Muscle layer of duodenum (tissue), 2 donors: ENCODE data around the gene PAF1.
A peak's percentile ranks its signal among the peaks of the same experiment; 100 is the strongest.

Experiments used
- H3K27ac ChIP-seq: one replicate; pipeline ENCODE4 v1.7.0; 2013; ENCODE audit warnings: mild to moderate bottlenecking, low read length
- H3K27me3 ChIP-seq: one replicate; pipeline ENCODE4 v1.7.0; 2013; ENCODE audit warnings: low read depth, mild to moderate bottlenecking, control low read depth, low read length
- H3K36me3 ChIP-seq, 2 donors: one replicate each; pipeline ENCODE4 v1.7.0; 2013; ENCODE audit warnings: low read length in 2 of 2, control low read depth in 1 of 2, mild to moderate bottlenecking in 1 of 2; ENCODE audit not compliant: insufficient read depth in 2 of 2, control insufficient read depth in 1 of 2
- H3K4me1 ChIP-seq, 2 donors: one replicate each; pipeline ENCODE4 v1.7.0; 2013; ENCODE audit warnings: low read length in 2 of 2, mild to moderate bottlenecking in 2 of 2, control low read depth in 1 of 2, moderate library complexity in 1 of 2; ENCODE audit not compliant: insufficient read depth in 2 of 2, control insufficient read depth in 1 of 2
- H3K4me3 ChIP-seq, 2 donors: one replicate each; pipeline ENCODE4 v1.7.0; 2013; ENCODE audit warnings: low read length in 2 of 2, low read depth in 1 of 2, mild to moderate bottlenecking in 1 of 2
- H3K9me3 ChIP-seq, 2 donors: one replicate each; pipeline ENCODE4 v1.7.0; 2013; ENCODE audit warnings: low read length in 2 of 2, control low read depth in 1 of 2, mild to moderate bottlenecking in 1 of 2; ENCODE audit not compliant: control insufficient read depth in 1 of 2
- donor health status: healthy.

PAF1 gene

DNA sequence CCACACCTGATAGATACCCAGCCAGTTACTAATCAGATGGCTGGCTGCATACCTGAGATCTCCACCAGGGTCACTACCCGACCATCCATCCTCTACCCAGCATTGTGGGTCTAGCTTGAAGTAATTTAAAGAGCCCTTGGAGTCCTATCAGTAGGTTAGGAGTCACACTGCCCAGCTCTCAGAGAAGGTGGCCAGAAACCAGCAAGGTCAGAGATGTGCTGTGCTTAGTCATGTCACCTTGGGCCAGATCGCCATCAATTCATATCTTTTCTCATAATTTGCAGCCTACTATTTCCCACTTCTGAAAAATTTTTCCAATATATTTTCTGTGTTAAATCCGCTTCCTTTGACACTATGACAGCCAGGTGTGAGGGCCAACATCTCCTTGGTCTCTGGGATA, 34.8 kb downstream of the PAF1 start:
- Histone ChIP-seq H3K9me3 (no peaks in the 10 kb centered on the region), H3K27me3 (no peaks in the 10 kb centered on the region), H3K36me3 (peaks cover 68 to 75% of the 10 kb centered on the region in 2 donors), H3K4me1 (no peaks in the 10 kb centered on the region), H3K4me3 (no peak overlapping the region), H3K27ac (no peak overlapping the region)

GRCh38 chr19:39355253-39355652, 35.7 kb downstream of the PAF1 start:
- Histone ChIP-seq H3K4me1 (no peaks in the 10 kb centered on the region), H3K4me3 (no peak overlapping the region), H3K27me3 (no peaks in the 10 kb centered on the region), H3K27ac (no peak overlapping the region), H3K9me3 (no peaks in the 10 kb centered on the region), H3K36me3 (peaks cover 60 to 67% of the 10 kb centered on the region in 2 donors)

- peak overlapping the region; percentile 54 for H3K27ac ChIP-seq
- H3K36me3 ChIP-seq: peaks cover 48 to 52% of the 10 kb centered on the region in 2 donors
- H3K4me1 ChIP-seq: no peaks in the 10 kb centered on the region
Observed at GRCh38 chr19:39352381-39353255, 38.3 kb downstream of the PAF1 start.

DNA sequence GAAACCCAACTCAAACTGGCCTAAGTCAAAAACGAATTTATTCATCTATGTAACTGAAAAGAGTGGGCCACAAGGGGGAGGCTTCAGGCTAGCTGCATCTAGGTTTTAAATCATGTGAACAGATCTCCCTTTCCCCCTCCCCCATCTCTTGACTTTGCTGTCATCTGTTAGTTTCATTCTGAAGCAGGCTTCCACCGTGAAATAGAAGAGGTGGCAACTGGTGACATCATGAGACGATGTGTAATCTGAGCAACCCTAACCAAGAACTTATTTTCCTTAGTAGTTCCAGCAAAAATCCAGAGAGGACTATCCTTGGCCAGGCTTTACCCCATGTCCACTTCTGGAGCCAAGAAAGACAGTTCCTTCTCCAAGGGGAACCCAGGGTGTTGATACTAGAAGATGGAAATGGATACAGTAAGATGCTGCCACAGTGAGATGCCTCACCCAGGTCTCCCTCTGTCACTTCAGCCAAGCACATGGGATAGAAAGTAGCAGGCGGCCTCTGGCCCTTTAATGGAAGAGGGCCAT, 39.3 kb downstream of the PAF1 start:
- peaks cover 39 to 42% of the 10 kb centered on the region in 2 donors for H3K36me3 ChIP-seq
- no peak overlapping the region for H3K4me3 ChIP-seq
- H3K27me3 ChIP-seq: no peaks in the 10 kb centered on the region
- peak overlapping the region; percentile 54 for H3K27ac ChIP-seq
- no peaks in the 10 kb centered on the region for H3K4me1 ChIP-seq
- no peaks in the 10 kb centered on the region for H3K9me3 ChIP-seq

More at GRCh38 chr19:39352381-39353255, 38.3 kb downstream of the PAF1 start:
- Histone ChIP-seq H3K4me3 (no peak overlapping the region), H3K27me3 (no peaks in the 10 kb centered on the region), H3K9me3 (no peaks in the 10 kb centered on the region)

DNA sequence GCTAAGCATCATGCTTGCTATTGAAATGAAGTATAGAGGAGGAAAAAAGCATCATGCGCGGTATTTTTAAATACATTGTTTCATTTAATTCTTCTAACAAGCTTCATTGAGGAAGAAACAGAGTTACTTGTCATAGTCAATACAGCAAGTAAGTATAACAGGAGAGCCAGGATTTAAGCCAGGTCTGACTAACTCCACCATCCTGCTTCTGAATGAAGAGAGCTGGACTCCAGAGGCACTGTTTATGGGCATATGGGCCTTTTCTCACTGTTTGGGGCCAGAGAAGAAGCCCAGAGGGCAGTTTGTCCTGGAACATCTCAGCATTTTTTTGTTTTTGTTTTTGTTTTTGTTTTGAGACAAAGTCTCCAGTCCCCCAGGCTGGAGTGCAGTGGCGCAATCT, 40.8 kb downstream of the PAF1 start:
- H3K4me3 ChIP-seq: no peak overlapping the region
- H3K36me3 ChIP-seq: peaks cover 31 to 33% of the 10 kb centered on the region in 2 donors
- H3K27ac ChIP-seq: no peak overlapping the region
- H3K27me3 ChIP-seq: no peaks in the 10 kb centered on the region
- H3K9me3 ChIP-seq: no peaks in the 10 kb centered on the region
- peaks cover 0 to 12% of the 10 kb centered on the region in 2 donors for H3K4me1 ChIP-seq

GRCh38 chr19:39349326-39349725, 41.6 kb downstream of the PAF1 start:
- Histone ChIP-seq H3K4me1 (peaks cover 7 to 20% of the 10 kb centered on the region in 2 donors), H3K9me3 (no peaks in the 10 kb centered on the region), H3K4me3 (no peak overlapping the region), H3K27me3 (no peaks in the 10 kb centered on the region), H3K36me3 (peaks cover 25 to 27% of the 10 kb centered on the region in 2 donors), H3K27ac (no peak overlapping the region)

DNA sequence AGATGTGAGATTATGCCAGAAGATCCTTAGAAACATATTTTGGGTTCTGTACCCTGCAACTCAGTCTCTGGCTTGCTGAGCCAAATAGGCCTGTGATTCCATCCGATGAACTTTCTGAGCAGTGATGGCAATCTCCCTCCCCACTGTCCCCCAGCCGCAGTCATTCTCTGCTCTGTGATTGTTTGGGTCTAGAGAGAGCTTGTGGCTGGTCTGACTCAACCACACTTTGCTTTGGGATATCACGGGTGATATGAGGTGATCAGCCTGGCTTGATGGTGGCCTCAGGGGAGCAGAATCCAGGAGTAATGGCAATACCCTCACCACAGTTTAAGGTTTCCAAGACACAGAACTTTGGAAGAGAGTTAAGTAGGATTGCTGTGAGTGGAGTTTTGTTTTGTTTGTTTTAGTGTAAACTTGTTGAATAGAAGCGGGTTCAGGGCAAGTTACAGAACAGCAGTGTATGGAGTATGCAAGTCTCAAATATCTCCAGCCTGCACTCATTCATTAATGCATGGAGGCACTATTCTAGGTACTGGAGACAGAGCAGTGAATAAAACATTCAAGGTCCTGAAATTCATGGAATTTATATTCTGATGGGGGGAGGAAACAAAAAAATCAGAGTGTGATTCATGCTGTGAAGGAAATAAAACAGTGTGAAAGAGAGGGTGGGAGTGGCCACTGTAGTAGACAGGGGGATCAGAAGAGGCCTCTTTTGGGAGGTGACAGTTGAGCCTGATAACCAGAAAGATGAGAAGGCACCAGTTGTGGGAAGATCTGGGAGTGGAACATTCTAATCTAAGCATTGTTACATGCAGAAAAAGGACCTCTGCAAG, 43.4 kb downstream of the PAF1 start:
- peaks cover 18 to 22% of the 10 kb centered on the region in 2 donors for H3K36me3 ChIP-seq
- peaks cover 15 to 33% of the 10 kb centered on the region in 2 donors for H3K4me1 ChIP-seq
- H3K27me3 ChIP-seq: no peaks in the 10 kb centered on the region
- H3K27ac ChIP-seq: no peak overlapping the region
- no peak overlapping the region for H3K4me3 ChIP-seq
- H3K9me3 ChIP-seq: no peaks in the 10 kb centered on the region

GRCh38 chr19:39345956-39346355, 45.0 kb downstream of the PAF1 start:
- Histone ChIP-seq H3K27me3 (no peaks in the 10 kb centered on the region), H3K9me3 (no peaks in the 10 kb centered on the region), H3K4me3 (no peak overlapping the region), H3K4me1 (peaks cover 16 to 40% of the 10 kb centered on the region in 2 donors), H3K27ac (peak overlapping the region; percentile 23), H3K36me3 (peaks cover 10 to 15% of the 10 kb centered on the region in 2 donors)

- Histone ChIP-seq H3K27ac (peak overlapping the region; percentile 73), H3K9me3 (no peaks in the 10 kb centered on the region), H3K27me3 (no peaks in the 10 kb centered on the region), H3K4me3 (peak overlapping the region; percentile 77 to 78), H3K4me1 (peaks cover 20 to 44% of the 10 kb centered on the region in 2 donors), H3K36me3 (peaks cover 4 to 10% of the 10 kb centered on the region in 2 donors)
Observed at GRCh38 chr19:39342647-39343305, 48.1 kb downstream of the PAF1 start.

- H3K4me1 ChIP-seq: peaks cover 20 to 44% of the 10 kb centered on the region in 2 donors
Observed at GRCh38 chr19:39341719-39342604, 48.9 kb downstream of the PAF1 start, which contains the start of gene SAMD4B. TSS of gene SAMD4B (plus strand) at chr19:39342421. CDS start at chr19:39356894, 14,473 bp downstream.

More at GRCh38 chr19:39341719-39342604, 48.9 kb downstream of the PAF1 start, which contains the start of gene SAMD4B:
- H3K9me3 ChIP-seq: no peaks in the 10 kb centered on the region
- peak within 1 kb of the TSS; percentile 94 to 100 for H3K4me3 ChIP-seq
- no peaks in the 10 kb centered on the region for H3K27me3 ChIP-seq
- peaks cover 4 to 10% of the 10 kb centered on the region in 2 donors for H3K36me3 ChIP-seq
- H3K27ac ChIP-seq: peak within 1 kb of the TSS; percentile 98
